ENCODE data around the gene ABHD16B.

GRCh38 chr20:63830841-63831588 is 30.3 kb upstream of the ABHD16B start, which contains the start of gene ZBTB46:
- TF ChIP-seq, protein P1, sequence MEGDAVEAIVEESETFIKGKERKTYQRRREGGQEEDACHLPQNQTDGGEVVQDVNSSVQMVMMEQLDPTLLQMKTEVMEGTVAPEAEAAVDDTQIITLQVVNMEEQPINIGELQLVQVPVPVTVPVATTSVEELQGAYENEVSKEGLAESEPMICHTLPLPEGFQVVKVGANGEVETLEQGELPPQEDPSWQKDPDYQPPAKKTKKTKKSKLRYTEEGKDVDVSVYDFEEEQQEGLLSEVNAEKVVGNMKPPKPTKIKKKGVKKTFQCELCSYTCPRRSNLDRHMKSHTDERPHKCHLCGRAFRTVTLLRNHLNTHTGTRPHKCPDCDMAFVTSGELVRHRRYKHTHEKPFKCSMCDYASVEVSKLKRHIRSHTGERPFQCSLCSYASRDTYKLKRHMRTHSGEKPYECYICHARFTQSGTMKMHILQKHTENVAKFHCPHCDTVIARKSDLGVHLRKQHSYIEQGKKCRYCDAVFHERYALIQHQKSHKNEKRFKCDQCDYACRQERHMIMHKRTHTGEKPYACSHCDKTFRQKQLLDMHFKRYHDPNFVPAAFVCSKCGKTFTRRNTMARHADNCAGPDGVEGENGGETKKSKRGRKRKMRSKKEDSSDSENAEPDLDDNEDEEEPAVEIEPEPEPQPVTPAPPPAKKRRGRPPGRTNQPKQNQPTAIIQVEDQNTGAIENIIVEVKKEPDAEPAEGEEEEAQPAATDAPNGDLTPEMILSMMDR (IDR thresholded peaks at IDR 0.05) = no peak
- TF ChIP-seq EZH2 (IDR thresholded peaks at IDR 0.05; ENCODE audit: borderline replicate concordance, insufficient read depth, low read depth, low read length, poor library complexity, severe bottlenecking) = no peak
